Measurements from ENCODE around the gene APAF1. TPM values are rescaled to one million over a fixed set of nuclear protein-coding genes. Genes with fewer than 3 reads are reported as not detected.

APAF1 gene
- total RNA-seq, 1 experiment from 2014 or later: 19.3 TPM

DNA sequence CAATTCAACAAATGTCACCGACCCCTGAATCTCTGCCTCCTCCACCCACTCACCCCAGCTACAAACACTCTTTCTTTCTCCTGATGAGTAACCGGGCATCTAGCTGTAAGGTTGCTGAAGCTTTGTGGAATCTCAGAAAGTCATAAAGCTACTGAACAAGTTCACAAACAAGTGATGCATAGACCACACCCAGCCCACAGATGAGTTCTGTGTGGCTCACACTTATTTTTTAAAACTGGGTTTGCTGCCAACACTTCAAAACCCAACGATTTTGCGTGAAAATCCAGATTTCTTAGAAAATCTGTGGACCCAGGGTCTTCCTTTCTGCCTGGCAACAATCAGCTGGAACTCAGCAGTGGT is 96.1 kb downstream of the APAF1 start (continued):
- TF ChIP-seq, protein P1, sequence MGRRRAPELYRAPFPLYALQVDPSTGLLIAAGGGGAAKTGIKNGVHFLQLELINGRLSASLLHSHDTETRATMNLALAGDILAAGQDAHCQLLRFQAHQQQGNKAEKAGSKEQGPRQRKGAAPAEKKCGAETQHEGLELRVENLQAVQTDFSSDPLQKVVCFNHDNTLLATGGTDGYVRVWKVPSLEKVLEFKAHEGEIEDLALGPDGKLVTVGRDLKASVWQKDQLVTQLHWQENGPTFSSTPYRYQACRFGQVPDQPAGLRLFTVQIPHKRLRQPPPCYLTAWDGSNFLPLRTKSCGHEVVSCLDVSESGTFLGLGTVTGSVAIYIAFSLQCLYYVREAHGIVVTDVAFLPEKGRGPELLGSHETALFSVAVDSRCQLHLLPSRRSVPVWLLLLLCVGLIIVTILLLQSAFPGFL (CRISPR knock-in tag; IDR thresholded peaks at IDR 0.05; ENCODE audit: borderline replicate concordance): no peak
- no peak for TF ChIP-seq MXD4 (CRISPR knock-in tag; IDR thresholded peaks at IDR 0.05; ENCODE audit: borderline replicate concordance)
- no peak for TF ChIP-seq ELF4 (CRISPR knock-in tag; IDR thresholded peaks at IDR 0.05; ENCODE audit: low read depth)
- TF ChIP-seq EMX1 (CRISPR knock-in tag; IDR thresholded peaks at IDR 0.05): no peak

DNA sequence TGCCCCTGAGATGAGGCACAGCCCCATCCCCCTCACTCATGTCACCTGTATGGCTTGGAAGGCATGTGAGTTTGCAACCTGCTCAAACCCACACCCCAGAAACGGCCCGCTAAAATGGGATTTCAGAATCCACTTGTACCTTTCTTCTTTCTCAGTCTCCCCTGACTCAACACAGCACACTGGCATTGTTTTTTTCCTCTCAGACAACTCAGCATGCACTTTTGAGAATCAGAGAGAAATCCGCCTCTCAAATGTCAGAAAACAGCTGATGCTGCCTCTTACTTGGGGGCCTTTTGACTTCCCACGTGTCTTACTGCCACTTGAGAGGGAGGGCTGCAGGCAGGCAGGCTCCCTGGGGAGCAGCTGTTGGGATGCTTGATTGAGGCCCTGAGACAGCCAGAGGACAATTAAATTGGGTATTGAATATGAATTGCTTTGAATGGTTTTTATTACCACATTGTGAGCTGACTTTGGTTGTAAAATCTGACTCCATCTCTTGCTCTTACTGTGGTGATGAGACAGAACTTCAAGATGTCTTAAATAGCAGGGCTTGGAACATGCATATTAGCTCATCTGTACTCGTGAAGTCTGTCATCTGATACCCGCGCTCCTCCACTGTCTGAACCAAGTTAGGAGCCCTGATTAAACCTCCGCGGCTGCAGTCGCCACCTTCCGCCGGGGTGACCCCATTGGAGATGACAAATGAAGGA is 96.6 kb downstream of the APAF1 start:
- Mint-ChIP-seq H3K4me1 (peaks cover 29% of the 10 kb centered on the region), H3K36me3 (no peaks in the 10 kb centered on the region), H3K27me3 (ENCODE audit: low read depth) (peaks cover 37% of the 10 kb centered on the region), H3K27ac (no peak overlapping the region), H3K4me3 (no peak overlapping the region), H3K9me3 (no peaks in the 10 kb centered on the region)
- ChIA-PET CTCF (interaction anchor here (0.6 to 1.9 kb wide), 9 partner anchors 8 to 267 kb away, joined by 3 to 15 read pairs (median 3); no protein-coding TSS in a partner anchor), POLR2A (interaction anchor here (0.6 kb wide), 1 partner anchor 1275 kb away, joined by 5 read pairs; no protein-coding TSS in a partner anchor)
- ATAC-seq (peak; percentile 50), DNase-seq (ENCODE audit: low spot score) (no peak)
- no peak for TF ChIP-seq ETV6 (CRISPR knock-in tag; IDR thresholded peaks at IDR 0.05)
- TF ChIP-seq, protein P2, sequence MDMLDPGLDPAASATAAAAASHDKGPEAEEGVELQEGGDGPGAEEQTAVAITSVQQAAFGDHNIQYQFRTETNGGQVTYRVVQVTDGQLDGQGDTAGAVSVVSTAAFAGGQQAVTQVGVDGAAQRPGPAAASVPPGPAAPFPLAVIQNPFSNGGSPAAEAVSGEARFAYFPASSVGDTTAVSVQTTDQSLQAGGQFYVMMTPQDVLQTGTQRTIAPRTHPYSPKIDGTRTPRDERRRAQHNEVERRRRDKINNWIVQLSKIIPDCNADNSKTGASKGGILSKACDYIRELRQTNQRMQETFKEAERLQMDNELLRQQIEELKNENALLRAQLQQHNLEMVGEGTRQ (CRISPR knock-in tag; IDR thresholded peaks at IDR 0.05): 0 out of 2 replicates have a peak, but pooled peaks have one; percentile 8
- 0 out of 2 replicates have a peak, but pooled peaks have one; percentile 38 for TF ChIP-seq CREM (CRISPR knock-in tag; IDR thresholded peaks at IDR 0.05)

DNA sequence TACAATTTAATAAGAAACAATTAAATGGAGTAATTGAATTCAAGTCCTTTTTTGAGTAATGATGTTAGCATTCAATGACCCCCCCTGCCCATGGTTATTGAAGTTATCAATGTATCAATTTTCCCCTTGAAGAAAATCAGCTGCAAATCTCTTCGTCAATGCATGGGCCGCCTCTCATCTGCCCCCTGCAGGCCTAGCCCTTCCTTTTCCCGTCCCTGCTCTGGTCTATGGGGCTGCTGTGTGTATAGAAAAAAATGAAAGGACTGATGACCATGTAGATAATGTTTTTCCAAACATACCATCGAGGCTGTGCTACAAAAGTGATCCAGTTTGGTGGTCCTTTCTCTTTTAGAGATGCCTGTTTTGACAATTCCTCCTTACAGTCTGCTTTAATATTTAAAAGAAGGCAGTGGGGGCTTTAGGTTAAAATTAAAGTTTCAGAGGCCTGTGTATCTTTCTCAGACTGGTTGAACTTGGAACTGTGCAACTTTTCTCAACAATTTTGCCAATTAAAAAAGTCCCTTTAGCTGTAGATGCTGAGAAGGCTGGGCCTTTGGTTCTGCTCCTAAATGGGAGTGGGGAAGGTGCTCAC is 98.4 kb downstream of the APAF1 start:
- POLR2A ChIA-PET: no interaction called here
- Mint-ChIP-seq H3K9me3 (no peaks in the 10 kb centered on the region), H3K27me3 (ENCODE audit: low read depth) (peaks cover 47% of the 10 kb centered on the region), H3K4me1 (peaks cover 29% of the 10 kb centered on the region), H3K27ac (no peak overlapping the region), H3K36me3 (no peaks in the 10 kb centered on the region), H3K4me3 (no peak overlapping the region)
- CTCF ChIA-PET: interaction anchor here (0.6 to 1.3 kb wide), 17 partner anchors 9 to 255 kb away, joined by 3 to 9 read pairs (median 3); no protein-coding TSS in a partner anchor
- TF ChIP-seq FOXJ3 (CRISPR knock-in tag; IDR thresholded peaks at IDR 0.05; ENCODE audit: borderline replicate concordance) (no peak), ZNF396 (CRISPR knock-in tag; IDR thresholded peaks at IDR 0.05; ENCODE audit: borderline replicate concordance) (no peak), FOXP1 (CRISPR knock-in tag; IDR thresholded peaks at IDR 0.05; ENCODE audit: borderline replicate concordance) (no peak), ELF4 (CRISPR knock-in tag; IDR thresholded peaks at IDR 0.05; ENCODE audit: low read depth) (no peak), HMGA2 (CRISPR knock-in tag; IDR thresholded peaks at IDR 0.05) (no peak)
- TF ChIP-seq, protein P3, sequence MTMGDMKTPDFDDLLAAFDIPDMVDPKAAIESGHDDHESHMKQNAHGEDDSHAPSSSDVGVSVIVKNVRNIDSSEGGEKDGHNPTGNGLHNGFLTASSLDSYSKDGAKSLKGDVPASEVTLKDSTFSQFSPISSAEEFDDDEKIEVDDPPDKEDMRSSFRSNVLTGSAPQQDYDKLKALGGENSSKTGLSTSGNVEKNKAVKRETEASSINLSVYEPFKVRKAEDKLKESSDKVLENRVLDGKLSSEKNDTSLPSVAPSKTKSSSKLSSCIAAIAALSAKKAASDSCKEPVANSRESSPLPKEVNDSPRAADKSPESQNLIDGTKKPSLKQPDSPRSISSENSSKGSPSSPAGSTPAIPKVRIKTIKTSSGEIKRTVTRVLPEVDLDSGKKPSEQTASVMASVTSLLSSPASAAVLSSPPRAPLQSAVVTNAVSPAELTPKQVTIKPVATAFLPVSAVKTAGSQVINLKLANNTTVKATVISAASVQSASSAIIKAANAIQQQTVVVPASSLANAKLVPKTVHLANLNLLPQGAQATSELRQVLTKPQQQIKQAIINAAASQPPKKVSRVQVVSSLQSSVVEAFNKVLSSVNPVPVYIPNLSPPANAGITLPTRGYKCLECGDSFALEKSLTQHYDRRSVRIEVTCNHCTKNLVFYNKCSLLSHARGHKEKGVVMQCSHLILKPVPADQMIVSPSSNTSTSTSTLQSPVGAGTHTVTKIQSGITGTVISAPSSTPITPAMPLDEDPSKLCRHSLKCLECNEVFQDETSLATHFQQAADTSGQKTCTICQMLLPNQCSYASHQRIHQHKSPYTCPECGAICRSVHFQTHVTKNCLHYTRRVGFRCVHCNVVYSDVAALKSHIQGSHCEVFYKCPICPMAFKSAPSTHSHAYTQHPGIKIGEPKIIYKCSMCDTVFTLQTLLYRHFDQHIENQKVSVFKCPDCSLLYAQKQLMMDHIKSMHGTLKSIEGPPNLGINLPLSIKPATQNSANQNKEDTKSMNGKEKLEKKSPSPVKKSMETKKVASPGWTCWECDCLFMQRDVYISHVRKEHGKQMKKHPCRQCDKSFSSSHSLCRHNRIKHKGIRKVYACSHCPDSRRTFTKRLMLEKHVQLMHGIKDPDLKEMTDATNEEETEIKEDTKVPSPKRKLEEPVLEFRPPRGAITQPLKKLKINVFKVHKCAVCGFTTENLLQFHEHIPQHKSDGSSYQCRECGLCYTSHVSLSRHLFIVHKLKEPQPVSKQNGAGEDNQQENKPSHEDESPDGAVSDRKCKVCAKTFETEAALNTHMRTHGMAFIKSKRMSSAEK (CRISPR knock-in tag; IDR thresholded peaks at IDR 0.05; ENCODE audit: borderline replicate concordance): no peak
- TF ChIP-seq, protein P4, sequence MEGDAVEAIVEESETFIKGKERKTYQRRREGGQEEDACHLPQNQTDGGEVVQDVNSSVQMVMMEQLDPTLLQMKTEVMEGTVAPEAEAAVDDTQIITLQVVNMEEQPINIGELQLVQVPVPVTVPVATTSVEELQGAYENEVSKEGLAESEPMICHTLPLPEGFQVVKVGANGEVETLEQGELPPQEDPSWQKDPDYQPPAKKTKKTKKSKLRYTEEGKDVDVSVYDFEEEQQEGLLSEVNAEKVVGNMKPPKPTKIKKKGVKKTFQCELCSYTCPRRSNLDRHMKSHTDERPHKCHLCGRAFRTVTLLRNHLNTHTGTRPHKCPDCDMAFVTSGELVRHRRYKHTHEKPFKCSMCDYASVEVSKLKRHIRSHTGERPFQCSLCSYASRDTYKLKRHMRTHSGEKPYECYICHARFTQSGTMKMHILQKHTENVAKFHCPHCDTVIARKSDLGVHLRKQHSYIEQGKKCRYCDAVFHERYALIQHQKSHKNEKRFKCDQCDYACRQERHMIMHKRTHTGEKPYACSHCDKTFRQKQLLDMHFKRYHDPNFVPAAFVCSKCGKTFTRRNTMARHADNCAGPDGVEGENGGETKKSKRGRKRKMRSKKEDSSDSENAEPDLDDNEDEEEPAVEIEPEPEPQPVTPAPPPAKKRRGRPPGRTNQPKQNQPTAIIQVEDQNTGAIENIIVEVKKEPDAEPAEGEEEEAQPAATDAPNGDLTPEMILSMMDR (IDR thresholded peaks at IDR 0.05): peak; percentile 47
- DNase-seq (ENCODE audit: low spot score): peak; percentile 62
- ATAC-seq: peak; percentile 50
